RCC 7860 (cell line): Measurements from ENCODE around the gene TANGO2.

Source experiments
- DNase-seq: peaks from one replicate; pipeline ENCODE4 v3.0.0-alpha.2; 2015; ENCODE audit warnings: low spot score
- FAIRE-seq: peaks from 2 replicates; lab custom pipeline; 2012; peaks lifted over from hg19 to GRCh38; lab: Jason Lieb, UNC

Gene TANGO2

DNA sequence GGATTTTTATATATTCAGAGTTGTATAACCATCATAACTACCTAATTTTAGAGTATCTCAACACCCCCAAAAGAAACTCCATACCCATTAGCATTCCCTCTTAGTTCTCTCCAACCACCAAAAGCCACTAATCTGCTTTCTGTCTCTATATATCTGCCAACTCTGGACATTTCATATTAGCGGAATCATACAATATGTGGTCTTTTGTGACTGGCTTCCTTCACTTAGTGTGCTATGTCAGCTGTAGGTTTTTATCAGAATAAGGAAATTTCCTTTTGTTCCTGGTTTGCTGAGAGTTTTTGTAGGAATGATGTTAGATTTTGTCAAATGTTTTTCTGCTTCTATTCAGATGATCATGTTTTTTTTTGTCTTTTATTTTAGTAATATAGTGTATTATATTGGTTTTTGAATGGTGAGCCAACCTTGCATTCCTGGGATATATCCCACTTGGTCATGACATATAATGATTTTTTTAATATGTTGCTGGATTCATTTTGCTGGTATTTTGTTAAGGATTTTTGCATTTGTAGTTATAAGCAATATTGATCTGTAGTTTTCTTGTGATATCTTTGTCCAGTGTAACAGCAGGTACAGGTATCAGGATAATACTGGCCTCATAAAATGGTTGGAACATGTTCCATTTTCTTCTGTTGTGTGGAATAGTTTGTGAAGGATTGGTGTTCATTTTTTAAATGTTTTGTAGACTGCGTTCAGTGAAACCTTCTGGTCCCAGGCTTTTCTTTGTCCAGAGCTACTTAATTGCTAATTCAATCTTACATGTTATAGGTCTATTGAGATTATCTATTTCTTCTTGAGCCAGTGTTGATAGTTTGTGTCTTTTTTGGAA, 75.9 kb downstream of the TANGO2 start:
- FAIRE-seq (no peak), DNase-seq (no peak)

DNA sequence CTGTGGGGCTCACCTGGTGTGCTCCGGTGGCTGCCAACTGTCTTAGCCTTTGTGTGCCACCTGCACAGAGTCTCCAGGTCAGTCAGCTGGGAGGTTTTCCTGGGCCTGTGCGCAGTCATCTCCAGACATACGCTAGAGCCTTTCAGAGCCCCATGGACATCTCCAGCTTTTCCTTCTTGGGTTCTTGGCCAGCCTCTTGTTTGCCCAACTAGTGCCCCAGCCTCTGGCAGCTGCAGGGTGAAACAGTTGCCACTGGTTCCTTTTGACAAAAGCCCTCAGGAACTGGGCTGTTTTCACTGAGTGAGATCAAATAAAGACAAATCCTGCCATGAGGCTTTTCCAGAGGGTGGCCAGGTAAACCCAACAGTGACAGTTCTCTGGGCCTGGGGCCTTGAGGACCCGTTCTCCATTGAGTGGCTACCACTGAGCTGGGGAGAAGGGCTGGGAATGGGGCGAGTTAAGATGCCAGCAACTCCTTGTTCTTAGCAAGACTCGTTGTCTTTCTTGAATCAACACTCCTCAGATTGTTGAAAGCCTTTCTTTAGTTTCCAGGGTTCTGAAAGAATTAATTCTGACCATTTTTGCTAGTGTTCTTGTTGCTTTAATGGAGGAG, 78.3 kb downstream of the TANGO2 start:
- FAIRE-seq (no peak), DNase-seq (no peak)

DNA sequence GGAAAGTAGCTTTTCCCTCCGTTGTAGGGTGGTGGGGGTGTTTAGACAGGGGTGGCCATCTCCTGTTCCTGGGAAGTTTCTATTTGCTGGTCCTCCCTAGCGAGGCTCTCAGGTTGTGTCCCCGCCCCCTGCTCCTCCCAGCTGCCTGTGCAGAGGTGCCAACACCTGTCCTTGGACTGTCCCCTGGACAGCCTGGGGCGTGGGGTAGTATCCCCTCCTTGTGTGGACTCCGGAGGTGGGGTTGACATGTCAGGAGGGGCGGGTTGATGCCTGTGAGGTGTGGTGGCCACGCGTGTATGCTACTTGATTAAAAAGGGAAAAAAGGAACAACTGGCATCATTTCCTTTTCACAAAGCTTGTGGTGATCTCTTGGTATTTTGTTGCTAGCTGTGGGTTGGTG, 80.7 kb downstream of the TANGO2 start:
- FAIRE-seq (no peak), DNase-seq (no peak)

DNA sequence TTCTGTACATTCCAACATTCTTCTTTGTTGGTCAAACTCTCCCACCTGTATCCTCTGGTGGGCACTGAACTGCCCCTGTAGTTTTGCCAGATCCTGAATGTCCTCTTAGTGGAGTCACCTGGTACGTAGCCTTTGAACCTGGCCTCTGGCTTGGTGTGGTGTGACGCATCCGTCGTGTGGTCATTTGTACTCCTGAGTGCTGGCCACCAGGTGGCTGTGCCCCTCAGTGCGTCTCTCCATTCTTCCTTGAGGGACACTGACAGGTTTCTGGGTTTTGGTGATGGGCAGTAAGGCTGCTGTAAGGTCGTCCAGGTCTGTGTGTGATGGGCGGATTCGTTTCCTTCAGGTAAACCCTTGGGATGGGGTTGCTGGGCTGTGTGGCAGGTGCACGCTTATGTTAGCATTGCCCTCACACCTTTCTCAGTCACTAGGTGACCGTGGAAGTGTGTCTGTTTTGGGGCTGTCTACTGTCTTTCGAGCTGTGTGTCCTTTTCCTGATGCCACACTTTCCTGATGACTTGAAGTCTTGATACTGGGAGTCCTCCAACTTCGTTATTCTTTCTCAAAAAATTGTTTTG, 81.4 kb downstream of the TANGO2 start:
- FAIRE-seq (no peak), DNase-seq (no peak)

DNA sequence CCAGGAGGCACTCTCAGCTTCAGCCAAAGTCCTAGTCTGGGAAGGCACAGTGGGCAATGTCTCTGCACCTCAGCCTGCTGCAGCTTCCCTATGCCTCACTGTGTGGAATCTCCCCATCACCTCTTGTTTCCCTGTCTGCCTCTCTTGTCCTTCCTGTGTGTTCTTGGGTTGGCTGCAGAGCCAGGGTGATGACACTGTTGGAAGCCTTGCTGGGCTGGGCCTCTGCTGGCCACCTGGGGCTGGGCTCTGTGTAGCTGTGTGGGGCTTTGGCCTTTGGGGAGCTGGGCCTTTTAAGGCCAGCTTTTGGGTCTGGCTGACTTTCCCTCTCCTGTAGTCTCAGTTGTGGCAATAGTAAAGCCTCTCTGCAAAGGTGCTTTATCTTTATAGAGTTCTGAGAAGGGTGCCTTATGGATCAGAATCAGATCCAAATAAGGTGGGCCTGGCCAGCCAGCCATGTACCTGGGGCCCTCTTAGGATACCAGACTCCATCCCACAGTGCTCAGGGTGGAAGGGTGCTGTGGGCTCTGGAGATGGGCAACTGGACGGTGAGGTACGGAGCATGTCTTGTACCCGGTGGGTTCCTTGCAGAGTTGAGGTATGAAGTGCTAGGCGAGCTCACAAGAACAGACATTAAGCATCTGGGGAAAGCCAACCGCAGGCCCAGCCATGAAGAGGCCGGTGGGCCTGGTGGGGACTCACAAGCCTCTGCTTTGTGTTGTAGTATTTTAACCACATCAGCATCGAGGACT, 84.7 kb downstream of the TANGO2 start:
- DNase-seq (no peak), FAIRE-seq (no peak)

DNA sequence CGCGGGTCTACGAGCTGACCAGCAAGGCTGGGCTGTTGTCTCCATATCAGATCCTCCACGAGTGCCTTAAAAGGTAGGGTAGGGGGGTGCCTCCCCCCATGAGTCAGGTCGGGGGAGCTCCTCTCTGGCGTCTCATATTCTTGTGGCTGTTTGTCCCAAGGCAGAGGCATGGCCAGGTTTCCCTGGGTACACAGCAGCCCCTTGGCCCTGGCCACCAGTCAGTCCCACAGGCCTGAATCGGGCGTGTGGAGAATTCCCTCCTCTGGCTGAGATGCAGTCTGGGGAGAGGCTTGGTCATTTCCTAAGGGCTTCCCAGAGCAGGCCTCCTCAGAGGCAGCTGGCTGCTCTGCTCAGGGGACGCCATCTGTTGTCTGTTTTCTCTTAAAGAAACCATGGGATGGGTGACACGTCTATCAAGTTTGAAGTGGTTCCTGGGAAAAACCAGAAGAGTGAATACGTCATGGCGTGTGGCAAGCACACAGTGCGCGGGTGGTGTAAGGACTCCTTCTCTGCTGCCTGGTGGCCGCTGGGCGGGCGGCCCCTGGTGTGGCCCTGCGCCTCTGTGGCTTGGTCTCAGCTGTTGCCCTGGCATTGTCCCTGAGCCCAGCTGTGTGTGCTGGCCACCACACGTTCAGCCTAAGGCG, 85.4 kb downstream of the TANGO2 start:
- FAIRE-seq, result no peak
- DNase-seq, result no peak

DNA sequence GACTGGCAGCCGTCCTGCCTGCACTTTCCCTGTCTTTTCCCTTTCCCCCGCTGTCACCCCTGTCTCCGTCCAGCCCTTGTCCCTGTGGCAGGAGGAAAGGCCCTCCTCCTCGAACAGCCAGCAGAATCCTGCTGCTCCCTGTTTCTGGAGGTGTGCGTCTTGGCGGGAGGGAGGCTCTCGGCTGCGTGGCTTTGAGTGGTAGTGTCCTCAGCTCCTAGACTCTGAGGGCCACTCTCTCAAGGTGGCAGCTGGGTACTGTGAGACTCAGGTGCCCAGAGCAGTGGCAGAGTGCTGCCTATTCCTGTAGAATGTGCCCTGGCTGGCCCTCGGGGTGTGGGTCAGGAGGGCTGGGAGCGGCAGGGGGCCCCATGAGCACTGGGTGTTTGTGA, 85.9 kb downstream of the TANGO2 start:
- DNase-seq (no peak), FAIRE-seq (no peak)

DNA sequence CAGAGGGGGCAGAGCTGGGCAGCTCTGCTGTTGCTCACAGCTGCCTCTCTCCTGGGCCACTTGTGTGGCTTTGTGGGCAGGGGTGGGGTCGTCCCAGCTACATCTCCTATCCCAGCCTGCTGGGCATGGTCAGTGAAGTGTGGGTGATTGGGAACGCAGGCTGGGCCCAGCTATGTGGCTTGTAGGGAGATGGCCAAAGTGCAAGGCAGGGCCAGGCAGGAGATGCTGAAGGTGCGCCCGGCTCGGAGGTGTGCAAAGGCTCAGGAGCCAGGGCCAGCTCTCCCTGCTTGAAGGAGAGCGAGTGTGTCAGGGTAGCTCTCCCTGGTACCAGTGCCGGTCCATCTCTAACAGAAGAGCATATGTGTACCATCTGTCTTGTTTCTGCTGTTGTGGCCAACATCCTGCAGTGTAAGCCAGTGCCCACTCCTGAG, 86.6 kb downstream of the TANGO2 start:
- FAIRE-seq (no peak), DNase-seq (no peak)

DNA sequence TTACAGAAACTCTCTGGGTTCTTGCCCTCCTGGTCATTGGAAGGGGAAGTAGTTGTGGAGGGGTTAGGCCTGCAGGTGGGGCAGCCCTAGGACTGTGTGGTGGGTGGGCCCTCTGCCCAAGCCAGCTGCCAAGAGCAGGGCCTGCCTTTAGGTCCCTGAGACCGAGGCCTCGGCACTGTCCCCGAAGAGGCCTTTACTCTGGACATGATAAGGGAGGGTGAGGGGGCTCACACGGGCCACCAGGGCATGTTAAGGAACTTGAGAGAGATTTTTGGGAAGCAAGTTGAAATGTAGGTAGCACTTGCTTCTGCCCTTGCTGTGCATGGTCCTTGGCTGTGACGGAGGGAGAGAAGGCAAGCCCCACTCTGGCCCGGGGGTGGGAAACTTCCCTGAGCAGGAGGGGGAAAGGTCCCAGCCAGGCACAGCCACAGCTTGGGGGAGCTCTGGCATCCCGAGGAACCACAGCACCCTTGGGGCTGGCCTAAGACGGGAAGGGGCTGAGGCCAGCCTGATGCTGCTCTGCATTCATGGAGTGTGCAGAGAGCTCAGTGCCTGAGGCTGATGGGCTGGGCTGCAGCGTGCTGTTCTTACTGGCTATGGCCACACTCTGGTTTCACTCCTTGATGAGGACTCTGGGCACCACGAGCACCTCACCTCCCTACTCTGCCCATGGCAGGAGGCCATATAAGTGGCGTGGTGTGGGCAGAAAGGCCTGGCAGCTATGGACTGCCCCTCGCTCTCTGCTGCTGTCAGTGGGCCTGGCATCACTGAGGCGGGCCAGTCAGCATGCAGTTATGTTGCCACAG, 87.2 kb downstream of the TANGO2 start:
- FAIRE-seq, result no peak

DNA sequence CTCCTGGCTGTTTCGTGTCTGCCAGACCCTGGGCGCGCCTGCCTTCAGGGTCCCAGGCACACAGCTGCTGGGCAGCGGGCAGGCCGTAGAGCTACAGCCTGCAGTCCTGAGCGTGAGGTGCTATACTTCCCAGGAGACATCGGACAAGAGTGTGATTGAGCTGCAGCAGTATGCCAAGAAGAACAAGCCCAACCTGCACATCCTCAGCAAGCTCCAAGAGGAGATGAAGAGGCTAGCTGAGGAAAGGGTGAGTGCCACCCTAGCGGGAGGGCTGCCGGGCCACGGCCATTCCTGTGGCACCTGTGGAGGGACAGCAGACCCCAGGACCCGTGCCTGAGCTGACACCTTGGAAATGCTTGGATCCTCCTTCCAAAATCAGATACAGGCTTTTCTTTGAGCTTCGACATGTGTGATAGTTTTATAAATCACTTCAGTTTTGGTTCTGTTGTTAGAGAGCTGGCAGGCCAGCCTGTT, 87.9 kb downstream of the TANGO2 start:
- FAIRE-seq, result no peak

More for the DNA sequence above, 87.2 kb downstream of the TANGO2 start:
- no peak for DNase-seq

DNA sequence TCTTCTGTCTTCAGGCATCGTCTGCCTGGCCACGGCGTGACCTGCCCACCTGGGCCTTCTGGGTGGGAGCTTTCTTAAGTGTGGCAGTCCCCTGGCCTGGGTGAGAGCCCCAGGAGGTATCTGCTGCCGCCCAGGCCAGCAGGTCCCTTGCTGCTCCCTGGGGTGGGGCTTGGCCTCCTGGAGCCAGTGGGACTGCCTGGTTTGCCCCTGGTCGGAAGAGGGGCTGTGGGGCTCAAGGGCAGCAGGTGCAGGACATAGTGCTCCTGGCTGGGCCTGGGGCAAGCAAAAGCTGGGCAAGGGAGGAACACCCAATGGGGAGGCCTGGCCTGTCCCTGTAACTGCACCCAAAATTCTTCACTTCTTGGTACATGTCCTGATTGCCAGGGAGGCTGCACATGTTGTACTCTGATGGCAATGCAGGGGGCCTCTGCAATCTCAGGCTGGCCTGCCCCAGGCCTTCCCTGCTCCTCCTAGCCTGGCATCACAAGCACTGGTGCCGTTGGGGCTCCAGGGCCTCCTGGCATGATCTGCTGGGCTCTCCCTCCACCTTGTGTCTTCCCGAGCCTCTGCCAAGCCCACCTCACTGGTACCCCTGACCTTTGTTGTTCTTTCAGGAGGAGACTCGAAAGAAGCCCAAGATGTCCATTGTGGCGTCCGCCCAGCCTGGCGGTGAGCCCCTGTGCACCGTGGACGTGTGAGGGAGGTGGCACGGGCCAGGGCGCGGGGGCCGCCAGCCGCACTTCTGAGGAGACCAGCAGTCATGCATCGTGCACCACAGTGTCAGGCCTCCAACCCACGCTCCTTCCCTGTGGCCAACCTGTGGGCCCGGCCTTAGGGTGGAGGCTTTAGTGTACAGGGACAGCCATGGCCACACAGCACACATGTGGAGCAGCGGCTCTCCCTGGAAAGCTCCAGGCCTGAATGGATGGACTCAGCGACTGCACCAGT, 88.8 kb downstream of the TANGO2 start:
- DNase-seq, result no peak
- FAIRE-seq, result no peak

More for the DNA sequence above, 87.9 kb downstream of the TANGO2 start:
- DNase-seq, result no peak

DNA sequence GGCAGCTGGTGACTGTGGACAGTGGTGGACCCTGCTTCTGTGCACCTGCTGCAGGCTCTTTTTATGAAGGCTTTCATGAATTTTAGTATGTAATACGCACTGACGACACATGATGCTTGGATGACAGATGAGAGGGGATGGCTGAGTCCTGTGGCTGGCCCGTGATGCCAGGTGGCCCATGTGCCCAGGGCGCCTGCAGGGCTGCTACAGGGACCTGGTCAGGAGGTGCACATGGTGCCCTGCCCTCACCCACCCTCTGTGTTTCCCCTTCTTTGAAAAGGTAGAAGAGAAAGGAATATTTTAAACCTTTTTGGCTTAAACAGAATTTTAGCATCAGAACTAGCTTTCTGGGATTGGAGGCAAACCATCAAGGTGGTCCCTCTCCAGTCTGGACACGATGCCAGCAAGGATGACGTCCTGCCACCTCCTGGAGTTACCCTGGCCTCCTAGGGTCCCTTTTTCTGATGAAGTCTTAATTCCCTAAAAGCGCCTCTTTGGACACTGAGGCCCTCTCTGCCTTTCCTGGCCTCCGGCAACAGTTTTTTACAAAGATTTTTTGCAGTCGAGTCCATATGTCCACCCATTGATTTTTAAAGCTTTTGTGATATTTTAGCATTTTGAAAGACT, 89.6 kb downstream of the TANGO2 start:
- FAIRE-seq, result no peak
- no peak for DNase-seq

DNA sequence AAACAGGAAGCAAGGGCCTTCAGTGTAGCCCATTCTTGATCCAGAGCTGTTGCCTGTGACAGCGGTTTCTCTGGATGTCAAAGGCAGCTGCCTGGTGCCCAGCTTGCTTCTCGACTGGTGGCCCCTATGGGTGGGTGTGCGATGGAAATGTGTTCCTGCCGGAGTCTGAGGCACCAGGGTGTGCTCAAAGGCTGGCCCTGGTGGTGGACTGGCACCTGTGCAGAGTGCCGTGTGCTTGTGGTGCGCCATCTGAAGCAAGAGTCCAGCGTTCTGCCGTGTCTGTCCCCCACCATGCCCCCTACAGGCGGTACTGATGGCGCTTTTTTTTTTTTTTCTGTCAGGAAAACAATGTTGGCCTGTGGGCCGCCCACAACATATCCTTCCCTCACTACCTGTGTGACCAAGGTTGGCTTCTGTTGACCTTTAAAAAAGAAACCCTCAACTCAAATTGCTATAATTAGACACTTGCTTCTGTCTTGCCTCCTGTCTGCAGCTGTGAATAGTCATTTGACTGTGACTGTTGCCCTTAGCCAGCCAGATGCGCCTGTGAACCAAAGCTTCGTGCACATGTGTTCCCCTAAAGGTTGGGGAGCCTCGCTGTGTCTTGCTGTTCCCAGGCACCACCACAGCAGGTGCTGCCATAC, 90.3 kb downstream of the TANGO2 start:
- FAIRE-seq (no peak), DNase-seq (peak; percentile 29)

DNA sequence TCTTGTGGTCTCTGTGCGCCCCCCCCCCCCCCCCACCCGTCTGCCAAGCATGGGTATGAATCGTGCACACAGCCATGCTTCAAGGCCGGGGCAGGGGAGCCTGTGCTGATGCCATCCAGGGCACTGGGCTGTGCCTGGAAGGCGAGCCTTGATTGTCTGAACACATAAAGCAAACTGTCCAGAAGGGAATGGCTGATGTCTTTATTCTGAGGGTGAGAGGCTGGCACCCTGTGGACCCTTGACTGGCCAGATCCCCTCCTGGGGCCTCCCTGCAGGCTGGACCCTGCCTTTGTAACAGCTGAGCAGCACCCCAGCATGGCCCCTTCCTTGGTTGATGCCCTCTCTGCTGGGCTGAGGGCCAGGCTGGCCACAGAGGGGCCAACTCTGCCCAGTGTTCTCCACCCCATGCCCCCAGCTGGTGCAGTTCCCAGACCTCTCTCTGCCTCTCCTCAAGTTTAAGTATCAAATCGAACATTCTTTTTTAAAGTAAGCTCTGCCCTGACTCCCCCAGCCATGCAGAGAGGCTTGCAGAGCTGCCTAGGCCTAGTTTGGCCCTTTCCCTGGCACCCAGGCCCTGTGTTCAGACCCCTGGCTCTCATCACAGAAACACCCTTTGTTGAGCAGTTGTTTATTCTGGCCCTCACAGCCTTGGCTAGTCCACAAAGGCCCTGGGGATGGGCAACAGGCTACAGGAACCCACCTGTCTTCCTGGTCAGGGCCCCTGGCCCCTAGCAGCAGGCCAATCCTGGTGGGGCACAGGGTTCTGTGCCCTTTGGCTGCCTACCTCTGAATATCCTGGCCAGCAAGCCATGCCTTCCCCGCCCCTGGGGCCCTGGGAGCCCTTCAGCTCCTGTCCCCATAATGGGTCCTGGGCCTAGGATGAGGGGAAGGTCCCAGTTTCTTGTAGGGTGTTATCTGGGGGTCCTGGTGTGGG, 91.0 kb downstream of the TANGO2 start:
- DNase-seq (no peak), FAIRE-seq (no peak)

DNA sequence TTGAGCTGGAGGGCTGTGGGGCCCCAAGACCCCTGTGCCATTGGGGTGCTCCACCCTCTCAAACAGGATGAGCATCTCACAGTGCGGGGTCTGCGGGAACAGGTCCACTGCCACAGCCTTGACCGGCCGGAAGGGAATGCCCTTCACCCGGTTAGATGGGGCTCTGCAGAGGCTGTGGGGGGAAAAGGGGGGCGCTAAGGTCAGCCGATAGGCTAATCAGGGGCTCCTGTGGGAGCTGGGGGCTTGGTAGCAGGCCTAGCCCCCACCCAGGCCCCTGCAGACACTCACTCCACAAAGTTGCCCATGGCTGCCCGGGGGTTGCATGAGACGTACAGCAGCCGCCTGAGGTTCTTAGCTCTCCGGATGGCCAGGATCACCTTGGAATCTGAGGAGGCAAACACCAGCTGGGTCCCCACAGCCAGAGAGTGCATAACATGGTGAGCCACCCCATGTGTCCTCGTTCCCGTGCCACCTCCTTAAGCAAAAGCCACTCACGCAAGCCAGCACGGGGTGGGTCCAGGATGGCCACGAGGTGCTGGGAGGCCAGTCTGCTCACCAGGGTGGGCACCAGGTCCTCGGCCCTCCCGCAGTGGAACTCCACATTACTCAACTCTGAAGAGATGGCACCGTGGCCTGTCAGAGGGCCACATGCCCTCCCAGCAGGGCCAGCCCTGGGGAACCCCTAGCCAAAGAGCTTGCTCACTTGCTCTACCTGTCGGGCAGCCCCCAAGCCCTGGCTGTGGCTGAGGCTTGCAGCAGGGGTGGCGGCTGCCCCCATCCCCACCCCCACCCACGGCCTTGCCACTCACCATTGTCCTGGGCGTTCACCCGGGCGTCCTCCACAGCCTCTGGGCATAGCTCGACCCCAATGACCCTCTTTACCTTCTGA, 92.0 kb downstream of the TANGO2 start:
- FAIRE-seq (no peak), DNase-seq (no peak)
